Endothelial cell of umbilical vein (primary cell): ENCODE data around the gene TNFRSF4. TPM values are rescaled to one million over a fixed set of nuclear protein-coding genes. Genes with fewer than 3 reads are reported as not detected.

ENCODE experiments used
- BruUV-seq: library from RNA; stranded (reverse); fragments of 400-500 nt; replicated peaks from 2 replicates; lab custom pipeline; 2021; lab: Mats Ljungman, UMichigan
- CTCF ChIA-PET: fragments of 300-600, 350-600 bp; sonication (Branson Sonifier 250); formaldehyde crosslinking; loops from one replicate; lab custom pipeline; 2021; ENCODE audit warnings: antibody characterized with exemption, inconsistent platforms; lab: Charles Lee
- POLR2A ChIA-PET: fragments of 300-600, 350-600 bp; sonication (Branson Sonifier 250); formaldehyde crosslinking; loops from one replicate; lab custom pipeline; 2021; ENCODE audit warnings: antibody characterized with exemption, inconsistent platforms; lab: Charles Lee
- DNase-seq: peaks from one replicate; pipeline ENCODE4 v3.0.0-alpha.2; 2011; ENCODE audit warnings: low read depth, low spot score
- FAIRE-seq: peaks from 2 replicates; lab custom pipeline; 2011; peaks lifted over from hg19 to GRCh38; lab: Jason Lieb, UNC
- H2AFZ ChIP-seq: 2 replicates; pipeline ENCODE4 v1.6.0; 2012; ENCODE audit warnings: low read depth, low read length, control low read depth, inconsistent platforms
- H3K27ac ChIP-seq: 2 replicates; pipeline ENCODE4 v1.5.1; 2011; ENCODE audit warnings: low read depth, mild to moderate bottlenecking, control low read depth, low read length, moderate library complexity; ENCODE audit not compliant: insufficient read depth
- H3K27me3 ChIP-seq, 2 experiments: 2 replicates each; pipeline versions ENCODE4 v1.6.0 to v1.6.1; 2011; ENCODE audit warnings: low read length in 2 of 2, mixed read lengths in 1 of 2; ENCODE audit not compliant: control insufficient read depth in 2 of 2, insufficient read depth in 2 of 2
- H3K36me3 ChIP-seq, 2 experiments: 2 replicates in 1 of 2; 3 replicates in 1 of 2; pipeline ENCODE4 v1.5.1; 2011; ENCODE audit warnings: low read length in 2 of 2, mild to moderate bottlenecking in 1 of 2, moderate library complexity in 1 of 2; ENCODE audit not compliant: control insufficient read depth in 2 of 2, insufficient read depth in 2 of 2; ENCODE audit errors: extremely low read depth in 1 of 2
- H3K4me1 ChIP-seq: 3 replicates; pipeline ENCODE4 v1.5.1; 2011; ENCODE audit warnings: mild to moderate bottlenecking, low read length; ENCODE audit not compliant: control insufficient read depth, insufficient read depth; ENCODE audit errors: extremely low read depth
- H3K4me2 ChIP-seq: 2 replicates; pipeline ENCODE4 v1.6.1; 2011; ENCODE audit warnings: low read length, control low read depth, mixed read lengths; ENCODE audit not compliant: insufficient read depth
- H3K4me3 ChIP-seq, 3 experiments: fragments of 200-600 bp in 1 of 3; sonication (generic), shearing (Covaris generic) in 1 of 3; replicated peaks in 1 of 3; 2 replicates each; pipeline ENCODE4 v1.5.1; 2011 to 2016; ENCODE audit warnings: control low read depth in 3 of 3, low read length in 3 of 3, mild to moderate bottlenecking in 2 of 3, inconsistent platforms in 1 of 3, low read depth in 1 of 3, moderate library complexity in 1 of 3; ENCODE audit not compliant: insufficient read depth in 1 of 3
- H3K79me2 ChIP-seq: 2 replicates; pipeline ENCODE4 v1.6.0; 2012; ENCODE audit warnings: low read length, inconsistent platforms; ENCODE audit not compliant: control insufficient read depth, insufficient read depth
- H3K9ac ChIP-seq: replicated peaks from 2 replicates; pipeline ENCODE3; 2011; ENCODE audit warnings: low read length, control low read depth; ENCODE audit not compliant: insufficient read depth; ENCODE audit errors: extremely low read depth
- H3K9me1 ChIP-seq: replicated peaks from 3 replicates; pipeline ENCODE4 v1.6.0; 2011; ENCODE audit warnings: mild to moderate bottlenecking, low read length; ENCODE audit not compliant: control insufficient read depth, insufficient read depth; ENCODE audit errors: extremely low read depth
- H3K9me3 ChIP-seq: replicated peaks from 2 replicates; pipeline ENCODE4 v1.5.1; 2012; ENCODE audit warnings: low read length, inconsistent platforms; ENCODE audit not compliant: control insufficient read depth, insufficient read depth
- H4K20me1 ChIP-seq: replicated peaks from 2 replicates; pipeline ENCODE3; 2011; ENCODE audit warnings: mild to moderate bottlenecking, low read length; ENCODE audit not compliant: control insufficient read depth, insufficient read depth; ENCODE audit errors: extremely low read depth
- GATA2 ChIP-seq: IDR thresholded peaks from 2 replicates; pipeline ENCODE4 v1.7.0; 2011; ENCODE audit warnings: low read depth, mild to moderate bottlenecking, moderate library complexity, mixed read lengths, low read length; ENCODE audit not compliant: insufficient read length, insufficient read depth
- MYC ChIP-seq: IDR thresholded peaks from one replicate; pipeline ENCODE4 v1.6.1; 2011; ENCODE audit warnings: mild to moderate bottlenecking, low read depth, low read length
- POLR2A ChIP-seq: IDR thresholded peaks from 2 replicates; pipeline ENCODE4 v1.6.1; 2012; ENCODE audit warnings: low read depth, mild to moderate bottlenecking, control low read depth, low read length
- dilution Hi-C: fragments of 300-500 bp; cut with MboI; formaldehyde crosslinking; loops from one replicate; pipeline ENCODE4 v1.15.0; 2019; ENCODE audit warnings: low sequenced_read_pairs; ENCODE audit not compliant: extremely low pct_ligation_motif_present
- intact Hi-C: fragments of 100-400 bp; cut with micrococcal nuclease; formaldehyde crosslinking; loops from one replicate; pipeline ENCODE4 v1.10.0; 2022
- polyA plus RNA-seq, 4 experiments: library from polyadenylated mRNA; depleted of rRNA in 3 of 4; stranded (reverse) in 3 of 4; unstranded in 1 of 4; fragments of >200 nt; gene quantifications; 2 replicates each; pipeline versions ENCODE4 v1.2.1 to v1.2.3, GENCODE V29; 2011 to 2012; ENCODE audit warnings: missing spikeins in 1 of 4
- total RNA-seq: library from RNA; stranded (reverse); gene quantifications from 2 replicates; pipeline ENCODE4 v1.2.3, GENCODE V29; 2021
- TF ChIP-seq, protein P1 (sequence below): IDR thresholded peaks from 2 replicates; pipeline ENCODE4 v1.6.1; 2011; ENCODE audit not compliant: insufficient read depth, insufficient read length

The TNFRSF4 gene
- total and polyA plus RNA-seq, 2 donors (not counting 3 experiments of a cell fraction or from before 2014, with no cell fraction given) = 0.55 to 1.5 TPM

GRCh38 chr1:1232208-1232795, 18.3 kb upstream of the TNFRSF4 start, which contains the start of gene B3GALT6:
Gene B3GALT6 (plus strand): TSS chr1:1232237. CDS start chr1:1232279, 42 bp downstream.
- Histone ChIP-seq H3K9ac (peak within 1 kb of the TSS; percentile 69), H2AFZ (peak within 1 kb of the TSS; percentile 4), H3K4me1 (peaks cover 6% of the 10 kb centered on the region), H3K4me2 (peak within 1 kb of the TSS; percentile 87), H3K79me2 (peaks cover 59% of the 10 kb centered on the region), H3K9me1 (no peaks in the 10 kb centered on the region), H3K36me3 (peaks cover 6% of the 10 kb centered on the region in 2 experiments), H3K27ac (peak within 1 kb of the TSS; percentile 39), H3K27me3 (no peaks in the 10 kb centered on the region), H4K20me1 (no peaks in the 10 kb centered on the region), H3K9me3 (no peaks in the 10 kb centered on the region), H3K4me3 (peak within 1 kb of the TSS; percentile 54 to 88 (median 80))
- POLR2A ChIA-PET = no interaction called here
- TF ChIP-seq MYC (peak; percentile 65), POLR2A (peak; percentile 10), GATA2 (no peak)
- TF ChIP-seq, protein P1, sequence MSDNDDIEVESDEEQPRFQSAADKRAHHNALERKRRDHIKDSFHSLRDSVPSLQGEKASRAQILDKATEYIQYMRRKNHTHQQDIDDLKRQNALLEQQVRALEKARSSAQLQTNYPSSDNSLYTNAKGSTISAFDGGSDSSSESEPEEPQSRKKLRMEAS = peak; percentile 94
- intact Hi-C loops = loop anchor here (2.0 kb wide), 1 partner anchor 28 kb away; no protein-coding TSS in a partner anchor
- no TSS peak for BruUV-seq
- FAIRE-seq (no peak), DNase-seq (no peak)
- dilution Hi-C loops = no loop called here
- CTCF ChIA-PET = interaction anchor here (0.6 to 3.7 kb wide), 4 partner anchors 59 to 199 kb away, joined by 3 to 43 read pairs (median 6); no protein-coding TSS in a partner anchor
